ENCODE data around the gene SOX21.

DNA sequence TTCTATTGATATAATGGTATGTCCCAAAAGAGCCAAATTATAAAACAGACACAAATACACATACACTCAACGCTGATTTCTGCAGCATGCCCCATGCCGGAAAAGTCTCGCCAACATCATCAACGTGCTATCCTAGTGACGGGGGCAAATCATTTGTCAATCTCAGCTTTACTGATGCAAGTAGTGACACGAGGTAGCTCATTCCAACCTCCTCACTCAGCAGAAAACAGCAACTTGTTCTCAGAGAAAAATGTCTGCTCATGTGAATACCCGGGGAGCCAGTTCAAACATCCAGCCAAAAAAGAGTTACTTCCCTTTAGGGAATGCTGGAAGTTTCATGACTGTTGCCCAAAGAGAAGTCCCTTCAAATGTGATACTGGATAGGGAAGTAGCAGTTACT is 46.3 kb downstream of the SOX21 start:
- TF ChIP-seq, protein P1, sequence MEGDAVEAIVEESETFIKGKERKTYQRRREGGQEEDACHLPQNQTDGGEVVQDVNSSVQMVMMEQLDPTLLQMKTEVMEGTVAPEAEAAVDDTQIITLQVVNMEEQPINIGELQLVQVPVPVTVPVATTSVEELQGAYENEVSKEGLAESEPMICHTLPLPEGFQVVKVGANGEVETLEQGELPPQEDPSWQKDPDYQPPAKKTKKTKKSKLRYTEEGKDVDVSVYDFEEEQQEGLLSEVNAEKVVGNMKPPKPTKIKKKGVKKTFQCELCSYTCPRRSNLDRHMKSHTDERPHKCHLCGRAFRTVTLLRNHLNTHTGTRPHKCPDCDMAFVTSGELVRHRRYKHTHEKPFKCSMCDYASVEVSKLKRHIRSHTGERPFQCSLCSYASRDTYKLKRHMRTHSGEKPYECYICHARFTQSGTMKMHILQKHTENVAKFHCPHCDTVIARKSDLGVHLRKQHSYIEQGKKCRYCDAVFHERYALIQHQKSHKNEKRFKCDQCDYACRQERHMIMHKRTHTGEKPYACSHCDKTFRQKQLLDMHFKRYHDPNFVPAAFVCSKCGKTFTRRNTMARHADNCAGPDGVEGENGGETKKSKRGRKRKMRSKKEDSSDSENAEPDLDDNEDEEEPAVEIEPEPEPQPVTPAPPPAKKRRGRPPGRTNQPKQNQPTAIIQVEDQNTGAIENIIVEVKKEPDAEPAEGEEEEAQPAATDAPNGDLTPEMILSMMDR (IDR thresholded peaks at IDR 0.05) = no peak
- no peak for TF ChIP-seq POLR2A (IDR thresholded peaks at IDR 0.05)
